Neural cell (in vitro differentiated cells): ENCODE data around the gene KCTD10.

ENCODE experiments used
- CTCF ChIP-seq: fragments of 450-650 bp; IDR thresholded peaks from 2 replicates; pipeline ENCODE4 v1.5.1; 2014; ENCODE audit warnings: antibody characterized with exemption, mild to moderate bottlenecking, moderate library complexity; ENCODE audit not compliant: poor library complexity, severe bottlenecking
- EP300 ChIP-seq: fragments of 450-650 bp; conservative IDR thresholded peaks from 2 replicates; pipeline ENCODE4 v1.6.1; 2014; ENCODE audit warnings: antibody characterized with exemption, mild to moderate bottlenecking, moderate library complexity; ENCODE audit not compliant: poor library complexity, severe bottlenecking
- EZH2 ChIP-seq: fragments of 200-600, 300-800 bp; shearing (Covaris generic), sonication (generic); IDR thresholded peaks from 2 replicates; pipeline ENCODE4 v1.6.1; 2014; ENCODE audit warnings: antibody characterized with exemption, low read length, borderline replicate concordance, mild to moderate bottlenecking; ENCODE audit not compliant: insufficient read depth, poor library complexity, severe bottlenecking
- POLR2AphosphoS5 ChIP-seq: IDR thresholded peaks from 2 replicates; pipeline ENCODE4 v1.6.1; 2012
- RAD21 ChIP-seq: fragments of 450-650 bp; conservative IDR thresholded peaks from 2 replicates; pipeline ENCODE4 v1.6.1; 2014; ENCODE audit warnings: antibody characterized with exemption, mild to moderate bottlenecking, moderate library complexity
- REST ChIP-seq: IDR thresholded peaks from 2 replicates; pipeline ENCODE4 v1.6.1; 2012; ENCODE audit warnings: borderline replicate concordance
- SMC3 ChIP-seq: fragments of 450-650 bp; conservative IDR thresholded peaks from 2 replicates; pipeline ENCODE4 v1.6.1; 2014; ENCODE audit warnings: antibody characterized with exemption, mild to moderate bottlenecking, moderate library complexity; ENCODE audit not compliant: poor library complexity
- TAF1 ChIP-seq: IDR thresholded peaks from 2 replicates; pipeline ENCODE4 v1.6.1; 2012; ENCODE audit warnings: low read depth

- TF ChIP-seq CTCF (no peak), TAF1 (no peak), POLR2AphosphoS5 (no peak), EZH2 (no peak), EP300 (no peak), SMC3 (no peak), RAD21 (no peak), REST (no peak)
Observed at GRCh38 chr12:109492371-109492770, 15.3 kb upstream of the KCTD10 start.
